GM12878 (cell line): ENCODE data around the gene RUSC1.

Experiments used
- CEBPB ChIP-seq, 2 experiments: fragments of 150-350 bp in 1 of 2; IDR thresholded peaks; 2 replicates each; pipeline ENCODE4 v1.6.1; 2012 to 2014; ENCODE audit warnings: low read depth in 2 of 2, low read length in 2 of 2, borderline replicate concordance in 1 of 2, inconsistent platforms in 1 of 2
- CTCF ChIP-seq, 3 experiments: IDR thresholded peaks in 2 of 3; conservative IDR thresholded peaks in 1 of 3; 2 replicates each; pipeline ENCODE4 v1.5.1; 2011; ENCODE audit warnings: low read depth in 3 of 3, low read length in 3 of 3, mild to moderate bottlenecking in 3 of 3, control low read depth in 2 of 3, moderate library complexity in 2 of 3, inconsistent platforms in 1 of 3, mixed read lengths in 1 of 3; ENCODE audit not compliant: control insufficient read depth in 2 of 3, insufficient read depth in 1 of 3; ENCODE audit errors: extremely low read depth in 1 of 3
- DPF2 ChIP-seq: fragments of 450-650 bp; IDR thresholded peaks from 2 replicates; pipeline ENCODE4 v1.6.1; 2017; ENCODE audit warnings: mild to moderate bottlenecking
- EZH2 ChIP-seq: IDR thresholded peaks from 2 replicates; pipeline ENCODE4 v1.6.1; 2012; ENCODE audit warnings: low read depth, mild to moderate bottlenecking, control low read depth, inconsistent platforms, low read length, borderline replicate concordance; ENCODE audit not compliant: control insufficient read depth
- HDAC6 ChIP-seq: fragments of 200-600 bp; sonication (generic); IDR thresholded peaks from one replicate; pipeline ENCODE4 v1.8.0; 2017; ENCODE audit warnings: antibody characterized with exemption; ENCODE audit not compliant: unreplicated experiment
- MXI1 ChIP-seq: fragments of 150-350 bp; IDR thresholded peaks from 2 replicates; pipeline ENCODE4 v1.6.1; 2011; ENCODE audit warnings: low read depth, mild to moderate bottlenecking, inconsistent platforms, low read length, improper control_type of control experiment
- MYB ChIP-seq: fragments of 150-350 bp; IDR thresholded peaks from 2 replicates; pipeline ENCODE4 v1.6.1; 2014; ENCODE audit warnings: mild to moderate bottlenecking, low read depth, low read length, borderline replicate concordance
- POLR2AphosphoS5 ChIP-seq: IDR thresholded peaks from 2 replicates; pipeline ENCODE4 v1.6.1; 2011; ENCODE audit warnings: mild to moderate bottlenecking, low read length, inconsistent platforms
- SIX5 ChIP-seq: IDR thresholded peaks from 2 replicates; pipeline ENCODE4 v1.6.1; 2011; ENCODE audit warnings: mild to moderate bottlenecking, low read depth, low read length, moderate library complexity; ENCODE audit not compliant: severe bottlenecking
- SKIL ChIP-seq: fragments of 450-650 bp; IDR thresholded peaks from 2 replicates; pipeline ENCODE4 v1.6.1; 2017; ENCODE audit warnings: mild to moderate bottlenecking, low read depth, inconsistent platforms; ENCODE audit not compliant: poor library complexity, severe bottlenecking
- USF1 ChIP-seq: IDR thresholded peaks from 2 replicates; pipeline ENCODE4 v1.6.1; 2011; ENCODE audit warnings: borderline replicate concordance, low read depth, mild to moderate bottlenecking, moderate library complexity, mixed read lengths, low read length; ENCODE audit not compliant: insufficient read depth; ENCODE audit errors: extremely low read length
- YY1 ChIP-seq: IDR thresholded peaks from 2 replicates; pipeline ENCODE4 v1.6.1; 2011; ENCODE audit warnings: low read depth, mild to moderate bottlenecking, low read length

DNA sequence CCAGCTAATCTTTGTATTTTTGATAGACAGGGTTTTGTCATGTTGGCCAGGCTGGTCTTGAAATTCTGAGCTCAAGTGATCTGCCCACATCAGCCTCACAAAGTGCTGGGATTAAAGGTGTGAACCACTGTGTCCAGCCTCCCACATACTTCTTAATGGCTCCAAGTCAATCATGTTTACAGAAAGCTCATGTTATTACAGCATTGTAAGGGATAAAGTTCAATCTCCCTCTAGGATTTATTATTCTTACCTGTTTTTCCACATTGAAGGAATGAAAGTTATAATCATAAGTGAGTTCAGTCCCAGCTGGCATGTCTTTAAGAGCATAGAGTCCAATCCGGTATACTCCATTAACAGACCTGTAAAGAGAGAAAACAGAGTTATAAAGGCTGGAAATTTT is 39.4 kb downstream of the RUSC1 start:
- TF ChIP-seq HDAC6 (no peak), CTCF (IDR thresholded peaks at IDR 0.05 in 2 of 3, conservative IDR thresholded peaks at IDR 0.05 in 1 of 3; ENCODE audit: control insufficient read depth in 2 of 3, extremely low read depth in 1 of 3, insufficient read depth in 1 of 3, low read depth in 3 of 3, low read length in 3 of 3) (no peak), EZH2 (no peak), SKIL (no peak), CEBPB (IDR thresholded peaks at IDR 0.05; ENCODE audit: borderline replicate concordance in 1 of 2, low read depth in 2 of 2, low read length in 2 of 2) (no peak), SIX5 (no peak), YY1 (no peak), USF1 (no peak), POLR2AphosphoS5 (no peak), DPF2 (no peak), MXI1 (no peak), MYB (no peak)
